Measurements from ENCODE around the gene ETS1.

The ETS1 gene

DNA sequence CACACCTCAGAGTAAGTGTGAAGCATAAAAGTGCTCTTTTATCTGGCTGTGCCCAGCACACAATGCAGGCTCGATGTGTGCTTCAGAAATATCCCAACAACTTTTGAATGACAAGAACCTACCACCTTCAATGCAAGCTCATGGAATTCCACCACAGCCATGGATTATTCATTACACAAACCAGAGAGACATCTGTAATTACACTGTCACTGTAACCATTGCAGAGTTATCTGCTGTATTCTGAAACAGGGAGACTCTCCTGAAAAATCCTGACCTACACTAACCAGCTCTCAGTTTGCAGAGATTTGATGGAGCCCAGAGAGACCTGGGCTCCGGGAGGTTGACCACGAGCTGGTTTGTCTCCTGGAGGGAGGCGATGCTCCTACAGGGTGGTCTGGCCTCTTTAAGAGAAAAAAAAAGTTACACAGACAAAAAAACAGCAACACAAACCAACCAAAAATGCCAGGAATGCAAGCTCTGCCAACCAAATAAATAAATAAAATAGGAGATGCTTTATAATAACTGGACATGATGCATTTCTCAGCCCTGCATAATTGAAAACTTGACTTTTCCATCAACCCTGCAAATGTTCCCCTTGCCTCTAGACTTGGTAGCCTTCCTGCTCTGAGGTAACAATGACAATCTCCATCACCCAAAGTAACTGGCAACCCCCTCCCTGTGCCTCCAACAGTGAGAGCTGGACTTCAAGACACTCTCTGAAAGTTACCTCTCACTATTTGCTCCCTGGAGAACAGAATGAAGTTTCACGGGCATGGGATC is 69.7 kb downstream of the ETS1 start:
- DNase-seq: no peak

DNA sequence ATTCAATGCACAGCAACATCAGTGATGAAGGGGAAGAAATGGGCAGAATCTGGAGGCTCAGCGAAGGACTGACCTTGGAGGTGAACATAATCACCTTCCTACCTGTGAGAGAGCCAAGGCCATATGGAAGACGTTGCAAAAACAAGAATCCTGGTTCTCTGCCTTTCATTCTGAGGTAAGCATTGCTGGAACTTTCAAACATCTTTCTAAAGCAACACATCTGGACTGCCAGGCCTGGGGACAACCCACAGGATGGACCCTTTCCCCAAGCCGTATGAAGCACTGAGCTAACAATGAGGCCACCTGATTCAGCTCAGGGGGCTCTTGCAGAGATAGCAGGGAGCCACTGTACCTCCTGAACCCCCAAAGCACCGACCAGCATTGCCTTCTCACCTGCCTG is 70.5 kb downstream of the ETS1 start:
- no peak for DNase-seq

DNA sequence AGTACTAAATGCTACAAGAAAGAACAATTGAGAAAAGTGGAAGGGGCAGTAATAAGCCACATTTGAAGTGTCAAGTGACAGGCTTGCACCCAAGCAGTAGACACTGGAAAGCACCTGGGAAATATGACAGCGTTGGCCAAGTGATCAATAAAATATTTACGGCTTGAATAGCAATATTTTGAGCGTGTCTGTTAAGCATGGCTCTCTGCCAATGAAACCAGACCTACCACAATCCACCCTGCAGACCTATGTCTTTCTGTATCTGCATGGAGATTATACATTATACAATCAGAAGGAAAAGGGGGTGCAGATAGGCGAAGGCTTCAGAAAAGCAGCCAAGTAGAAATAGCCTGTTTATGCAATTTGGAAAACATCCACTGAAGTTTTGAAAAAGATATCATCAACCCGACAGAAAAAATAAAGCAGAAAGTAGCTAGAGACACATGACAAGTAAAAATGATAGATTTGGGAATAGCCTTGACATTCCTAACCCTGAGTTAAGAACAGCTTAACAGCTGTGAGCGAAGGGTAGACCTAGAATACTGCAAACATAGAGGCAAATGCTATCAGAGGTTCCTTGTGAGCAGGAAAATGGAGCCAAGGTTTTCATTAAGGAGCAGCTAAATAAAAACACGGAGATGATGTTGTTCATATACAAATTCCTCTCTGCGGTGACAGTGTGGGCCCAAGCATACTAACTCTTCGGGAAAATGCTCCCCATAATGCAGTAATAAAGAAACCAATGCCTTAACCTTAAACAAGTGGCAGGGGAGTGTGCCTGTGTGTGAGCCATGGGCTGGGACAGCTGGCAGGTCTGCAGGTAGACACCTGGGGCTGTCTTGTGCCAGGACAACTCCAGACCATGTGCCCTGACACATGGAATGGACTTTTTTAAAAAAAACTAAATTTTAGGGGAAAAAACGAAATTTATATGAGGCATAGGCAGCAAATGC is 71.3 kb downstream of the ETS1 start:
- DNase-seq: no peak

DNA sequence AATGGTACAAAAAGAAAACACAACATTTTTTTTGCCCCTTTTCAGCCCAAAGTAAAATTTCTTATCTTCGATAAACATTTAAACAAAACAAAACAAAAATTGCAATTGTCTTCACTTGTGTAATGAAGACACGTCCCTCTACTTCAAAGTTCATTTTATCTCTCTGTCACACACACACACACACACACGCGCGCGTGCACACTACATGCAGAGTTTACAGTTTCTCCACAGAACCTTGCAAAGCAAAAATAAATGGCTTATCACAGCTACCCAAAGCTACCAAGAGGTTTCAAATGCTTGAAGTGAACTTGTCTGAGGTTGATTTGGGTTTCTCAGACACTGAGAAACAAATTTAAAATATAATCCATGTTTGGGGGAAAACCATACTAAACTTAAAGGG is 72.3 kb downstream of the ETS1 start:
- DNase-seq: peak; percentile 64

DNA sequence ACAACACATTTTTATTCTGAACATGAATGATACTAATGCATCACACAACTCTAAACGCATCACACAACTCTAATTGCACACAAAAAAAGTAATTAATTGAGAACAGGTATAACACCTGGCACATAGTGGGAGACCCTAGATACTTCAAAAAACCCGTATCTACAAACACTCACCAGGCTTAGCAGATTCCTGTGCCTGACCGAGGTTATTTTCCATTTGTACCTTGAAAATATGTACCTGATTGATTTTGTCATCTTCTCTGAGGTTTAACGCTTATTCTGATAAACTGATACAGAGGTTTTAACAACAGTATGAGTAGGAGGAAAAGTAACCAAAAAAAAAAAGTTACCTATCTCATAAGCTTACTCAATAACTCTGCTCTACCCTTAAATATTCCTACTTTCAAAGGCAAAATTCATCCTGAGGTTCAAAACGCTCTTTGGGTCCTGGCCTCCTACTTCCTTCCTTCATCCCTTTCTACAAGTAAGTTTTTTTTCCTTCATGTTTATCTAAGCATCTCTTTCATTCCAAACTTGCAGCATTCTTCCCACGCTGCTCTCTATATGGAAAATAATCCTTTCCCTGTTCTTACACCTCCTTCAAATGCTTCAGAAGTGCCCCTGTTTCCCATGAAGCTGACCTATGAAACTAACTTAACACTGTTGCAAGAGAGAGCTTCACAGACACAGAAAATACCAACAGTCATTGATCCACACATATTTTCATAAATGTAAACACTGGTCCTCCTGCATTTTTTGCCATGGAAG is 73.3 kb downstream of the ETS1 start:
- DNase-seq: no peak

DNA sequence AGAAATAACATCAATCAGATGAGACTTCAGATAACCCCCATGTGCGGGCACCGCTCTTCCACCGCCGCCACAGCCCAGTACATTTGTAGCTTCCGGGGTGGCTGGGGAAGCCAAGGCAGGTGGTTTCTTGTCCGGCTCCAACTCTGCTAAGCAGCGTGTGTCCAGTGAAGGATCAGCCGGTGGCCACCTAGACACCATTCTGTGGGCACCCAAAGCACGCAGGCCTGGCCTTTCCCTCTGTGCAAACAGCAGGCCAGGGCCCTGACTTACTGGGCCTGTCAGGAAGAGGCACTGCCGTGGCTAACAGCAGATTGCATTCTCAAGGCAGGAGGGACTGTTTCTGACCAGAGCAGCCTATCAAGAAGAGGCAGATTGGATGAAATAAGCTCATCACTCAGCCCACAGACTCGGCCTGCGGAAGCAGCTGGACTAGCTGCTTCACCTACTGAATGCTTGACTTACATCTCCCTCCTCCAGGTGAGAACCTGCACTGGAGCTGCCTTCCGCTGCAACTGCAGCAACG is 74.8 kb downstream of the ETS1 start:
- DNase-seq: no peak

DNA sequence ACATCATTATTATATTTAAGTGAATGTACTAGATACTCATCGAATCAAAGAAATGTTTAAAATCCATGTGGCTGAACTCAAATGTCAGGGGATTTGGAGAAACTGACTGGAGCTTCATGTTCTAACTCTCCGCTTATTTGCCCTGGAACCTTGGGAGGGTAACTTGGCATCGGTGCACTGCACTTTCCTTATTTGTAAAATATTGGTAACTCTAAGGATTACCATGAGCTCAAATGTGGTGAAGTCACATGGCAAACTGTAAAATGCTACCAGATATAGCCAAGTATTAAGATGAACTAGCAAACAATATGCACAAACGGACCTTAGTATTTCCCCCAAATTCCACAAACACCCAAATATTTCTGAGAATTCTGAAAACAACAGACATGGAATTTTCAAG is 75.6 kb downstream of the ETS1 start:
- no peak for DNase-seq

DNA sequence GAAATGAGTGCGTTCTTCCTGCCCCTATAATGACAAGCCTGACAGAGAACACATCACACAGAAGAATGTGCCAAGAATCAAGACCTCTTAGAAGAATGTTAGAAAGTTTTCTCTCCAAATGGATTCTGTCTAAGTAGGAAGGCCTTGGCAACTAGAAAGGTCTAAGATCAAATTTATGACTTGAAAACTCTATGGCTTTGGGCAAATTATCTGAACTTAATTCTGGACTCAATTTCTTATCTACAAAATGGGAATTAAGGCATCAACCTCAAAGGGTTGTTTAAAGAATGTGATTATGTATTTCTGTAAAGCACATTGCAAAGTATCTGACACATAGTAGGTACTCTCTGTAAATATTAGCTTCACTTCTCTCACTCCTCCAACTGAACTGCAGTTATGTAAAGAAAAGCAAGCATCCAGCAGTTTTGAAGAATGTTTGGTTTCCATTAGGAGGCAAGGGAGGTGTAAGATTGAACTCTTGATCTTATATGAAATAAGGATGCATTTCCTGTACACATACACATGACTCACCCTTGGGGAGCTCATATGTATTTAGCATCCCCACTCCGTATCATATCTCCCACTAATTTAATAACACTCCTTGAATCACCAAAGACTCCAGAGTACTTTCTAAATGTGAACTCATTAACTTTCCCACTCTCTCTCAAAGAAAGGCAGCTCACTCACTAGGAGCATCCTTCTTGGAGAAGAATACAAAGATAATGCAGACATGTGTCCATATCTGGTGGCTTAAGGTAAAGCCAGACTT is 77.6 kb downstream of the ETS1 start:
- DNase-seq: no peak

DNA sequence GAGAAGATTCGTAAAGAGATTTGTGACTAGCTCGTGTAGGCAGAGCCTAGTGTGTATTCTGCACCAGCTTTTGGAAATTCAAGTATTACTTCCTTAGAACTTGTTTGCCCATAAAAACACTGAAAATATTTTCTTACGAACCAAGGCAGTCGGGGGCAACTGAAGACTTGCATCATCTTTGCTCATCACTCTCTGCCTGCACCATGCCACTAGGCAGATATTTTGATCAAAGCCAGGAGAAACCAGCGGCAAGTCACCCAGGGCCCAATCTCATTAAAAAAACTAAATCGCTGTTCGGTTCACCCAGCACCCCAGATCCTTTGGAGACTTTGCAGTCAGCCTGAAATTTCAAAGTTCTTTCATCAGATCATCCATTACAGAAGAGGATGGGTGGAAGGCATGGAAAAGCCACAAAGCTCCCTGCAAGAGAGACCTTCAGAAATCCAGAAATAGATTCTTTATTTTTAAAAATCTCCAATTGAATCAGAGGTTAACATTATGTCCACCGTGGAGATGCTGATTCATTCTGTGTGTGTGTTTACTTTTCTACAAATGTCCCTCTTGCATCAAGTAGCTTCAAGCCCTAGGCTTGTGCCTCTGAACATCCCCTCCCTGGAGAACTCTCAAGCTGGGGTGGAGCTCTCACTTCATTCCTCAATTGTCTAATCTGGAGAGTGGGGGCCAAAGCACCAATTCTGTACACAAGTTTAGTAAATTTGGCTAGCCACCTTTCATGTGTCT is 78.4 kb downstream of the ETS1 start:
- DNase-seq: no peak

DNA sequence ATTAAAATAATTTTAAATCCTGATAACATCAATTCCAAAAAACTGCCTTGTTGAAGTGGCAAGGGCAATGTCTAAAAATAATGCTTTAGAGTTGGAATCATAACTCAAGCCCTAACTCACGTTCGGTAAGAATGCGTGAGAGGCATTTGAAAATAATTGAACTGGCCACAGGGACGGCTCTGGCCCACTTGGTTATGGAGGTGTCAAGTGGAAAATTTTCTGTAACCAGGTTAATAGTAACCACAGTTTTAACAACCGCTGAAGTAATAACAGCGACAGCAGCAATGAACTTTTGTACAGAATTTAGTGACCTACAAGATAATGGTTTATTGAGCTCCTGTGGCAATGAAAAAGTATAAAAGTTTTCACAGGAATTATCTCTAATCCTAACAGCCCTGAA is 79.4 kb downstream of the ETS1 start:
- DNase-seq: no peak

DNA sequence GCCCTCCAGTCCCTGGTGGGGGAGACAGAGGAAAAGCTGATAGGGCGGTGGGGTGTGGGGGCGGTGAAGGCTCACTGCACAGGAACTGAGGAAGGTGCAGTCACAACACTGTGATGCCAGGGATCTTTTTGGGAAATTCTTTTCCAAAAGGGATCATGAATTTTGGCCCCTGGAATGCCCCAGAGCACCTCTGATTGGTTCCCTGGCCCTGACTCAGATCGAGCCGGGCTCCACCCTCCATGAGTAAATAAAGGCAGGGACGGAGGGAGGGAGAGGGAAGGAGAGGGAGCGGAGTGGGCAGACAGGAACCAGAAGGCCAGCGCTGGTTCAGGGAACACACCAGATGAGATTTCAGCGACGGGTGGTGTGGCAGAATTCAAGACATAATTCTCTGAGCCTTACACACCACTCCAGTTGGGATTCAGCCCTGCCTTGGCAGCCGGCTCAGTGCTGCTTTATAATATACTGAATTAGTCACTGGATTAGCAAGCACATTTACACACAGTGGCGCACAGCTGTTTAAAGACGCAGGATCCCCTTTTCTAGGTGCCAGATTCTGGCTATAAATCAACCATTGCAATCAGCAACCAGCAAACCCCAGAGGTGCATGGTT is 80.3 kb downstream of the ETS1 start:
- peak; percentile 70 for DNase-seq

DNA sequence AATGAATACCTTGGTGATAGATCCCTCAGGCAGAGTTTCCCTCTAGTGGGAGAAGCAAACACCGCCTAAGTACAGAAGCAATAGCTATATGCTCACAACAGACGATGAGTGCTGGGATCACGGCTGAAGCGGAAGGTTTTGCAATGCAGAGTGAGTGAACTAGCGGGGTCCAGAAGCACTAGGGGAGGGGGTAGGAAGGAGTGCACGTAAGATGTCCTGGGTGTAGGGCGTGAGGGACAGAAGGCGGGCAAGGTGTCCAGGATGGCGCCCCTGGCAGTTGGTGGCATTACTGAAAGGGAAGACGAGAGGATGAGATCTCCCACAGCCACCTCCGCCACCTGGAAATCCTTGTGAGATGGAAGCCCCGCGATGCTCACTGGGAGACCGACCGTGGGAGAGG is 81.0 kb downstream of the ETS1 start:
- no peak for DNase-seq

DNA sequence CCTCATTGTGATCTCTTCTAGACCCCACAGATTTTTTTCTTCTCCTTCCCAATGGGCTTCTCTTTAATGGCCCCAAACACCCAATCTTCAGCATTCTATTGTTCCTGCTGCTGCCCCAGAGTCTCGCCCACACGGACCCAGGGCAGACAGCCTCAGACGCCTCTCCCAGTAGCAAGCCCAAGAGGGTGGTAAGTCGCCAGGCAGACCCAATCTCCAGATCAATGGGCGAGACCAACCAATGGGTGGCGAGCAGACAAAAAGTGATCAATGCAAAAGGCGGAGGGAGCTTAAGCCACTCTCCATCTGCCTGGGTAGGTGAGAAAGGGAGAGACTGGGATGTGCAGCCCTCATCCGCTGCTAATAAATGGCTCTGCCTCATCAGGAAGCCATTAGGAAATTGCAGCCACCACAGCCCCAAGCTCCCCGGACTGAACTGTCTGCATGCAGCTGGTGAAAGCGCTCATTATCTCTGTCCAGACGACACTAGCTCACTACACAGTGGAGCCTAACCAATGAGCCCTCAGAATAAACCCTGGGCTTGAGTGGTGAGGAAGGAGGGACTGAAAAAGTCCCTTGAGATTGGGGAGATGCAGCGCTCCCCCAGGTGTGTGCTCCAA is 81.8 kb downstream of the ETS1 start:
- no peak for DNase-seq

DNA sequence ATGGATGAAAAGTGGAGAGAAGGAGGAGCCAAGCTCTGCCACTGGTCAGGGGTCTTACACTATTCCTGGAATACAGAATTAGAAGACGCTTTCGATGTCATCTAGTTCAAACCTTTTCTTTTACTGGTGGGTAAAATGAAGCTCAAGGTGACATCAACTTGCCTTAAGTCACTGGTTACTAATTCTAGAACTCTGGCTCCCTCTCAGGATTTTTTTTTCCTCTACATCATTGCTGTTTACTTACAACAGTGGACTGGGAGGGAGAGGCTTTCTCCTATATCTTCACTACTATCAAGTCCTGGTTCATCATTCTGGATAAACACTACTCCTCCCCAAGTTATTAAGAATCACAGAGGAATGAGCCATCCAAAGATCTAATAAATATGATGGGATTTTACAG is 82.9 kb downstream of the ETS1 start:
- no peak for DNase-seq

DNA sequence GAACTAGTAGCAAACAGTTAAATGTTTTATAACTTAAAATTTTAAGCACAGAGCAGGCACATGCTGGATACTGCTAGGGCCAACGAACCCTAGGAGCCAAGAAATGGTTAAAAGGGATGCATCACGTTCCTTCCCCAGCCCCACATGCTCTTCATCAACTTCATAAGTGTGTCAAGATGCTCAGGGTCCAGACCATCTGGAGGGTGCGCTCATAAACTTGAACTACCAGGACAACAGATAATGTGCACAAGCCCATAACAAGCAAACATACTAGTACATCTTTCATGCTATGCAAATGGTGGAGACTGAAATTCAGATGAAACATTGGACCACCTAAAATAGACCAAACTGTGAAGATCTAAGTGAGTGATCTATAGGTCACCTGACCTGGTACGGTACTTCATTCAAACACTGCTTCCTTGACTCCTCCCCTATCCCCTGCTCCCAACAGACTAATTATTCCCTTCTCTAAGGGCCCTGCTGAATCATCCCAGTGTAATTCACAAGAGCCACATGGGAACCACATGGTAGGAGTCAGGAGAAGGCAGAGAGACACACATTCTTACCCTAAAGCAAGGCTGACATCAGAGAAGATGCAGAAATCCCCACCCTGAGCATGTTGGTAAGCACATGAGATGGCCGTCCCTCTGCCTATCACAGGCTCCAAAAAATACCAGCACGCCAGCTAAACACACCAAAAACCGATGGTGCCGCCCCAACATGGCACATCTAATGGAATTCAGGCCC is 83.9 kb downstream of the ETS1 start:
- DNase-seq: no peak

DNA sequence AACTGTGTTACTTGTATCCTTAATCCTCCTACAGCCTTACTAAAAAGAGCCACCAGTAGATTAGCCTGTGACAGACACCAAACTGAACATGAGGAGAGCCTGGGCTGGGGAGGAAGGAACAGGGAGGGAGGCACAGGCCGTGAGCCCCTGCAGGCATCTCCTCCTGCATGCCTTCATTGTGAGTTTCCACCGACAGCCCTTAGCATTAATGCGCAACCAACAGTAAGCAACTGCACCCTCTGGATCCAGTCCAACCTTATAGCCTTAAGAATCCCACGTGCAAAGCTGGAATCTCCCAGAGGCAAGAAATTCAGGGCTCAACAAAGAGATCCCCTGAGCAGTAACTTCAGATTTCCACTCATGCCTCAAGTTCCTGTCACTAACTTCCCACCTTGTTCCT is 84.6 kb downstream of the ETS1 start:
- no peak for DNase-seq

DNA sequence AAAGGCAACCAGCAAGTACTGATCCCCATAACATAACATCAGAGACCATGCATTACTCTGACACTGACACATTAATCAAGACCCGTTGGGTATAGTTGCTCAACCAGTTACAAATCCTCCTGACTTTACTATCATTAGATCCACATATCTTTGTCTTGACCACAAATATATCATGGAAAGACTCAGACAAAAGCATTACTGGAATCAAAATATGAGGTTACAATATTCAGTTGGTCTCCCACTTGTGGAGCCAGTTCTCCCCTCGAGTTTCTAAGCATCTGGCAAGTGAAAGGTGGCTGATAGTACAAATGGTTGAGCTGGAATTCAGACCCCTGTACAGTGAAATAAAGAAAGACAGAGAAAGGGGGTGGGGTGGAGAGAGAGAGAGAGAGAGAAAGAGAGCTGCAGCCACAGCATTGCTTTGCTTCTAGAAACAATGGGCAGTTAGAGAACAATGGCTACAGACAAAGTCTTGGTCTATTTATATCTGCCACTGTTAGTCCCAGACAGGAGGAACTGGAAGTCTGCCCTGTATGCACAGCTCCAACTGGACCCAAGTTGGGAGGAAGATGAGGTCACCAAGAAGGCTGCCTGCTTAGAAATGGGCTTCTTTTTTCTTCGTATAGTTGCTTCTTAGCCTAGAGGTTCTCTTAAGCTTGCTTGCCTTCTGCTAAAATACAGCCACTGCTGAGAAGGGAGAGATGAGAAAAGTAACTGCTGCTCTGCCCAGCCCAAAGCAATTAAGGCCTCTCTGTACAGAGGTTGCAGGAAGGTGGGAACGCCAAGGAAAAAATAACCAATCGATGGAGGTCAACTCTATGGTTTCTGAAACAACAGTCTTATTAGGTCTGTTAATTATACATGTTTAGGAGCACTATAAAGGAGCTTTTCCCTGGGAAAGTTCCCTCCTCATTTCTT is 85.5 kb downstream of the ETS1 start:
- DNase-seq: no peak

DNA sequence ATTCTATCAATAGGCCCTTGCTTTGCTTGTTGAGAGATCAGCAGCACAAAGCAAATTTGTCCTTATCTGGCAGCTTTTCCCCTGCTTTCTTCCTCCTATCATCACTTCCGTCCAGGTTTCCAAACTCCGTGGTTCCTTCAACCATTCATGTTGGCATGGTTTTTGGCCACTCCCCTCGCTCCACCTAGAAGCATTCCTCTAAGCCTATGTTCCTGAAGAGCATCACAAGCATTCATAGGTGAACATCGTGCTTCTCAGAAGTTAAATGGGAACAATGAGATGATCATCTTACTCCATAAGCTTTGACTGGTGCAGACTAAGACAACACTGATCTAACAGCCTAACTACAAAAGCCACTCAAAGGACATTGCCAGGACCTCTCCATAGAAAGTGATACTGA is 86.3 kb downstream of the ETS1 start:
- no peak for DNase-seq

DNA sequence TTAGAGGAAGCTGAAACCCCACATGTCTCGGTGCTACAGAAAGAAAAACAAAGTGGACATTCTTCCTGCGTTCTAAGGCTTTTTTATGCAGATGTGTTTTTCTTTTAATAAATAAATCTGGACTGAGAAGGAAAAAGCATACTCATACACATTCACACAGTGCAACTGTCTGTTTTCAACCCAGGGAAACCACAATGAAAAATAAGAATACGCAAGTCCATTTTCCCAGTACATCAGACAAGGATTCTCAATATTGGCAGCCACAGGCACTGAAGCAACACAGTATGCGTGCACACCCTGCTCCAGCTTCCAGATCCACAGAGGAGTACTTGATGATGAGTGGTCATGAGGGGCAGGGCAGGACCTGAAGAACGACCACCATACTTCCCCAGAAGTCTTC is 86.9 kb downstream of the ETS1 start:
- DNase-seq: no peak
